Left renal pelvis (tissue), 4 donors: ENCODE data around the gene GLRA1. TPM values are rescaled to one million over a fixed set of nuclear protein-coding genes. Genes with fewer than 3 reads are reported as not detected.
A peak's percentile ranks its signal among the peaks of the same experiment; 100 is the strongest.

ENCODE experiments used
- DNase-seq, 4 donors: peaks; one replicate each; pipeline ENCODE4 v3.0.0-alpha.2; 2013; ENCODE audit warnings: low read depth in 4 of 4, low spot score in 3 of 4
- polyA plus RNA-seq, 4 donors: library from polyadenylated mRNA; unstranded; fragments of 120-200 nt; gene quantifications; one replicate each; pipeline ENCODE4 v1.2.1, GENCODE V29; 2013; ENCODE audit not compliant: insufficient read length in 4 of 4

GLRA1 gene
- polyA plus RNA-seq: not detected

DNA sequence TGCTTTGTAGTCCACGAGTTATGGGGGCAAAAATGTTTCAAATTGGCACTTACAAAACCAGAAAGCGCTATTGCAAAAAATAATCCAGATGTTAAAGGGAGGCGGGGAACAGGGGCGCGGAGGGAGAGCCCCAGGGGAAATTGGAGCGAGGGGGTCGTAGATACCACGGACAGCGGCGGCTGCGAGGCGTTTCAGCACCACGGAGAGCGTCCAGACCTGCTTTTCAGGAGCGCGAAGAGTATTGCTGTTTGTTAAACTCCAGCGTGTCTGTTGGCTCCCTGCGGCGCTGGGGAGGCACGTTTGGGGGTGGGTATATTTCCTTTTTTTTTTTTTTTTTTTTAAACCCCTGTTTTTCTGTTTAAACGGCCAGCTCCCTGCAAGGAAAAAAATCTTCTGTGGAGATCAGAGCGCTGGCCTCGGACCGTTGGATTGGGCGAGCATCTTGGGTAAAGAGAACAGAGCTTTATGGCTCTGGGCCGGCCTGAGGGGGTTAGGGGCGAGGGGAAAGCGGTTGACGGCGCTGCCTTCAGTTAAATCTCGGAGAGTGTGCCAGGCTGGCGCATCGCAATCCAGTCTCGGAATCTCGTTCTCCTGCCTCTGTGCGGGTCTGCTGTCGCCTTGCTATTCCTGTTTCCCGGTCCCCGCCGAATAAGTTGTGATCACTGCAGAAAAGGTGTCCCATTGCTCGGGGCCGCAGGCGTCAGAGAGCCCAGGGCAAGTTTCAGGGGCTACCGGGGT lies at the start of gene GLRA1:
TSS of gene GLRA1 (minus strand) at position 288 of the 738 bp plus-strand sequence. CDS start 302 bp downstream, outside the sequence.
- DNase-seq: peak; percentile 31 to 58 (median 38)

DNA sequence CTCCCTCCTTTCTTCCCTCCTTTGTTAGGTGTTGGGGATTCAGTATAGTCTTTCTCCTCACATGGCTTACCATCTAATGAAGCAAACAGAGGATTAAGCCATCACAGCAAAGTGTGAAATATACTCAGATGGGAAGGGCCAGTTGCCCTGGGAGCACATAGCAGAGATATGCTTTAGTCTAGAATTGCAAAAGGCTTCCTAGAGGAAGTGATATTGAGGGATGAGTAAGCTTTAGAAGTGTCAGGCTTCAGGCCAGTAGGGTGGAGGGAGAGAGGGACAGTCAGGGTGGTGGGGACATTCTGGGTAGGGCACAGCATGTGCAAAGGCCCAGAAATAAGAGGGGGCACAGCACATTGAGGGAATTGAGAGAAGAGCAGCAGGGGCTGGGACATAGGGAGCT lies 46.2 kb upstream of the GLRA1 start:
- DNase-seq: no peak

DNA sequence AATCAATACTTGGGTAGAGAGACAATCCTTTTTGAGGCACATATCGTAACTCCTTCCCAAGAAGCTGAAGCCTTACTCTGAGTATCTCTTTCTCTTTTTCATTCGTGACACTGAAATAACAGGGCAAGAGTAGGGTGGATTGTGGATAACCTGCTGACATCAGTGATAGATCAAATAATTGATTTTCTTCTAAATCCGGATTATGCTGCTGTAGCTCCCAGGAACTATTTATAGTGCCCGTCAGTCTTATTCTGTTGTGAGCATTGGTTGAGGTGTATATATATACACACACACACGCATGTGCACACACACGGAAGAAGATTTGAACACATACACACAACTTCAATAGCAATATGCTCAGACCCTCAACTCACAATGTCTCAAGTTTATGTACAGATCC lies 43.2 kb upstream of the GLRA1 start:
- DNase-seq: no peak

DNA sequence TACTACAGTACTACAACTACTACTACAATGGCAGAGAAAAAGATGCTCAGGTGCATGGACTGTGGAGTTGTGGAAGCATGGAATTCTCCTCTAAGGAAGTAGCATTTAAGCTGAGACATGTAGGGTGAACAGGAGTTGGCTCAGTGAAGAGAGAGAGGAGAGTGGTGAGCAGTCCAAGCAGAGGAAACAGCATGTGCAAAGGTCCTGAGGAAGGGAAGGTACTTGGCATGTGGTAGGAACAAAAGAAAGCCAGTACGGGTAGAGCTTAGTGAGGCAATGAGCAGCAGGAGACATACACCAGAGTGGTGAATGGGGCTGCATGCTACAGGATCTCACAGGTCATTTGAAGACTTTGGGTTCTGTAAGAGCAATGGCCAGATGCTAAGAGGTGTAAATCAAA lies 41.4 kb upstream of the GLRA1 start:
- DNase-seq: no peak

DNA sequence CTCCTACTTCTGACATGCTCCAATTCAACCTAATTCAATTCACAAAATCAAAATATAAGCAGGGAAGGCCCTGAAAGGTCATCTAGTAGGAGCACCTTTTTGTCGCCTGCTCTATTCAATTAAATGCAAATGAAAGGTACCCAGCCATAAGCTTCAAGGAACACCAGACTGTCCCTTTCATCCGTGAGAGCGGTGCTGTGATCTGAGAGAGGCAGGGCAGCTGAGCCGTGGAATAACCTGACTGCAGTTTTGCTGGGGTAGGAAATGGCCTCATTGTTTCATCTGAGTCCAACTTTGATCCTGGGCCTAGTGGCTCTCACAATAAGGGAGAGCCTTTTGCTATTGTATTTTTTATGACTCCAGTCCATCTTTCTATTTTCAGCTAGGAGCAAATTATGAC lies 39.8 kb upstream of the GLRA1 start:
- DNase-seq: no peak

DNA sequence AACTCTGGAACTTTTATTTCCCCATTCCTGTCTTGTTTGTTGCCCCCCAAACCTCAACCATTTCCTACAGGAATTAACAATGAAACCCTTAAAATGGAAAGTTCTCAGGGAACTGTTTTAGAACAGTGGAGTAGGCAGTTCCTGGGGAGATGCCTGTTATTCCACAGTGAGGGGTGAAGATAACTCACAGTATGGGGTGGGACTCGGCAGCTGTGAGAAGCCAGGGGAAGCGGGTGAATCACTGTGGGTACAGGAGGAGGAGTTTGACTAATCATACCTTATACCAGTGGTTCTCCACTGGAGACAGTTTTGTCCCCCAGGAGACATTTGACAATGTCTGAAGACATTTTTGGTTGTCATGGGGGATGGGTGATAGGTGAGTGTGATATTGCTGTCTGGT lies 36.9 kb upstream of the GLRA1 start:
- DNase-seq: no peak

DNA sequence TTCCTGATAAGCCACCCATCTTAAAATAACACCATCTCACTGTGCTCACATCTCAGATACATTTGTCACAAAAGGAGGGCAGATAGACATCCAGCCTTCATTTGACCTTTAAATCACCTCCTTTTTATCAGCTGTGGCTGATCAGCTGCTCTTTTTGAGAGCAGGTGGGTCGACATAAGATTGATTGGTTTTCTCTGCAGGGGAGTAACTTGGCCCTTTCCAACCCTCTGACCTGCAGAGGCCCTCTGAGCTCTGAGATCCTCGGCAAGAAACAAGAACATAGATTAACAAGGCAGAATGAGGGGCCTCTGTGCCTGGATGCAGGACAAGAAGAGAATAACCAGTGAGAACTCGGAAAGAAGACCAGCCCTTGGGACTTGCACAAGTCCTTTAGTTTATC lies 33.5 kb upstream of the GLRA1 start:
- DNase-seq: no peak

DNA sequence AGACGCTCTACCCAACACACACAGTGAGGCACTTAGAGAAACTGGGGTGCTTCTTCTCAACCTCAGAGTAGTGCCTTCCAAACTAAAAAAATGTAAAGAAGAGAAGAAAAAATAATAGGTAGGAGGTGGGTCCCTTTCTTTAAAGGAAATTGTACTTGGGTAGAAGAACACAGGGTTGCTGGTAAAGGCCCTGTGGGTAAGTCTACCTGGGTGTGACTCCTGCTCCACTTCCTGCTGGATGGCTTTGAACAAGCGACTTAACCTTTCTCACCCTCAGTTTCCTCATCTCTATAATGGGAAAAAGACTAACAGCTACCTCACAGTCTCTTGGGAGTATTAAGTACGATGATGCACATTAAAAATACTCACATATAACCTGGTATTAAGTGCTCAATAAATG lies 32.1 kb upstream of the GLRA1 start:
- no peak for DNase-seq

DNA sequence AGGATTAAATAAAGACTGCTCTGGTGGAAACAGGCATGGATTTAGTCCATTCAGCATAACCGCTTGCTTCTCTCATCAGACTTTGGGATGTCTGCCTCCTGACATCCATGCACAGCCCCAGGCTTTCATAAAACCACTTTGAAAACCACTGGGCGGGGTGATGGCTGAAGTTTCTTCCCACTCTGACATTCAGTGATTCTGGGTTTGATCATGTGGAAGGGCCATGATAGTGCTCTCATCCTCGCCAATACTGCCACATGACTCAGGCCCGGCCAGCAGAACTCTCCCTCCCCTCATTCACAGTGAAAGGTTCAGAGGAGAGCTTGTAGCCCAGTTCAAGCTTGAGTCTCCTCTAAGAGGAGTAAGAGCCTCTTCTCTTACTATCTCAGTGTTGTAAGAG lies 29.6 kb upstream of the GLRA1 start:
- DNase-seq: no peak

DNA sequence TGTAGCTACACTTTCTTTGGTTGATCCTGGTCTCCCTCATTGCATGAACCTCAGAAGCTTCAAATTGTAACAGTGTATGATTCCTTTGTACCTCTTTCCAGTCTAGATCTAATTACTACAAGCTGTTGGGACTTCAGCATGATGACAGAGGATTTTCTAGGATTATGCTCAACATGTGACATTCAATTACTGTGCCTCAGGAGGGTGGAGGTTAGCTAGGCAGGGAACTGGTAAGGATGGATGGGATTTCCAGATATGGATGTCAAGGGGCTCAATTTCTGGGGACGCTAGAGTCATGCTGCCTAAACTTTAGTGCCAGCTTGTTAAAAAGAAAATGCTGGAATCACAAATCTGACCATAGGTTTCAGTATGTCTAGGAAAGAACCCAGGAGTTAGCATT lies 29.2 kb upstream of the GLRA1 start:
- no peak for DNase-seq

DNA sequence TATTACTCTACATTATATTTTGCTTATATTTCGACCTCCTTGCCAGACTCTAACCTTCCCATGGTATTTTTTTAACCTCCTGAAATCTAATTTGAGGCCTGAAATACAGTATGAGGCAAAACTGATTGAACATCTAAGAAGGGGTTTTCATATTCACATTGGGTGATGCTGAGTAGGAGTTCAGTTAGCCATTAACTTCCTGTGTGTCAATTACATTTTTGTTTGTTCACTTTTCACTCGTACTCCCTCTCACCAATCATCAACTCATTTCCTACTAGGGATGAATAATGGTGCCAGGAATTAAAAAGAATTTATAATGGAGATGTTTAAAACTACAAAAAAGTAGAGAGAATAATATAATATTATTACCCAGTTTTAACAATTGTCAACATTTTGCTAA lies 27.6 kb upstream of the GLRA1 start:
- DNase-seq: no peak

DNA sequence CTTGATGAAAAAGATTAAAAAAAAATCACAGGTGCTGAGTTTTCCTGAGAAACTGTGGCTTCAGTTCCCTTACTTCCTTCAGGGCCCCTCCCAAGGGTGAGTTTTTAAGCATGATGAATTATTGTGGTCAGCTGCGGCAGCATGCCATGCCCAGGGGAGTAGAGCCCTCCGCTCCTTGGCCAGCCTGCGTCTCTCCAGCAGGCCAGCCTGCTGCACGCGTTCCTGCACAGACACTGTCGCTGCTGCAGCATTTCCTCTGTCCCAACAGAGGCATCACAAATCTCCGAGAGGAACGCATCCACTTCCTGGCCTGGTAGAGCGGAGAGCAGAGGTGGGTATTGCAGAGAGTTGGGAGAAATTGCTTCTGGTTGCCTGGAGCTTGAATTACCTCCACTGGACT lies 26.1 kb upstream of the GLRA1 start:
- DNase-seq: no peak

DNA sequence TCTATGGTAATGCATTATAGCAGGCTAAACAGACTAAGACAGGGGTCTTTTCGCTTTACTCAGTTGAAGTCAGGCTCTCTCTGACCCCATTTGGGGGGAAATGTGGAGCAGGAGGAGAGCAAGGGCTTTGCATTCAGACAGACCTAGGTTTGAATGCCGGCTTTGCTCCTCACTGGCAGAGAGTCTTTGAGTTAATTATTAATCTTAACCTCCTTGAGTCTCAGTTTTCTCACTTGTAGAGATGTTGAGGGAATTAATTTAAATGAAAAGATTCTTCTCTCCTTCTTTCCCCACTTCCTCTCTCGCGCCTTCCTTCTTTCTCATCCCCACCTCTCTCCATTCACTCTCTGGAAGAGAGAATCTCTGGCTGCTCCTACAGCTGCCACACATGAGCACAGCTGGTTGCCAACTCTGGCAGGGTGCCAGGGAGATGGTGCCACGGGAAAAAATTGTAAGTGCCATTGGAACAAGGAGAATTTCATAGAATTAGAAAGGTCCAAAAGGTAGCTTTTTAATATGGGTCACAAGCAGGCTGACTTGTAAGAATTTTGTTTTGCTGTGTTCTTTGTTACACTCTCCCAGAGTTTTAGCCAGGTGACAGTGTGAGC lies 25.2 kb upstream of the GLRA1 start:
- no peak for DNase-seq

DNA sequence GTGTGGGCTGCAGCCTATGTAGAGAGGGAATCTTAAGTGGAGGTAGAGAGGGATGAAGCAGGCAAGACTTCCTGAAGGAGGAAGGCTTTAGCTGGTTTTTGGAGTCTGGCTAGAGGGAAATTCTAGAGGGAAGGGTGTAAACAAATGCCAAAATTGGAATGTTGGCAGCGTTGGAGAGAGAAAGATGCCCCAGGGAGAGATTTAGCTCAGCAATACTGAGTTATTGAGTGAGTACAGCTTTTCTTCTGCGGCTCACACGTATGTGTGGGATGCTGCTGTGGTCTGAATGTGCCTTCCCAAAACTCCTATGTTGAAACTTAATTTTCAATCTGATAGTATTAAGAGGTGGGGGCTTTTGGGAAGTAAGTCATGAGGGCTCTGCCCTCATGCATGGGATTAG lies 24.5 kb upstream of the GLRA1 start:
- DNase-seq: no peak

DNA sequence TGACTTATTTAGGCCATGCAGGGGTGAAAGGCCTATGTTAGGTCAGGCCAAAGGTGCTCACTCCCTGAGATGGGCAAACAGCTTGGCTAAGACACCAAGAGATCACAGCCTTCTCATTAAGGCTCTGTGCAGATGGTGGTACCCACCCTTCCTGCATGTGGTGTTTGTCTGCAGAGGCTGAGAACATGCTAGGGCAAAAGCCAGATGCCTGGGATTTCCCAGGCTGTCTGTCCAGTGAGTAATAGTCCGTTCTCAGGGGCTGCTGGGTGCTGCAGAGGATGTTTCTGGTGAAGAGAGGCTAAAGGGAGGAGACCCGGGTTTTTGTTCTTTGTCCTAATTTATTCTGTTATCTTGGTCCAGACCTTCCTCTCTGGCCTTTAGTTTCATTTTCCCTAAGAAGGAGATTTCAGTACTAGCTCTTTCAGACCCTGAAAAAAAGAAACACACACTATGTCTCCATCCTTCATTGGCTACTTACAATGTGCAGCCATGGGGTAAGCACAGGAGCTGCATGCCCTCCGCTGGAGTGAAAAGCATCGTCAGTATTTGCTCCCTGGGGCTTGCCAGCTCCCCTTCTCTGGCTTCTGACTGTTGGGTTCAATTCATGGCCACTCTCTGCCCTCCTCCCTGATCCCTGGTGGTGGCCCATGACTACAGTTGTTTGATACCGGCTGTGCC lies 23.4 kb upstream of the GLRA1 start:
- DNase-seq: no peak

DNA sequence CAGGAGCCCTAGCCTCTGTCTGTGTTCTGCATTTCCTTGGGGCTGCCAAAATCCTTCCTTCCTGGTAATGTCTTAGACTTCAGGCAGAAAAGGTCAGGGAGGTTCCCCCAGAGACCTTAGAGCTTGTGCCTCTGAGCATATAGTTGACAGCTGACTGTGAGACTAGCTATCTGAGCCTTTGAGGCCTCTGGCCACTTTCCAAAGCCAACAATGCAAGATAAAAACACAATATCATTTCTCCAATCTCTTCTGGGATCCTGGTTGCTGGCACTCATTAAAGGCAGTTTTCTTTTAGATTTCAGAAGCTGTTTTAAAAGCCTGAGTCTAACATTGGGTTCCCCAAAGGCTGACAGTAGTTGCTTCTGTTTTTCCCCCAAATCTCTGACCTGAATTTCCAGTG lies 13.2 kb upstream of the GLRA1 start:
- DNase-seq: no peak

DNA sequence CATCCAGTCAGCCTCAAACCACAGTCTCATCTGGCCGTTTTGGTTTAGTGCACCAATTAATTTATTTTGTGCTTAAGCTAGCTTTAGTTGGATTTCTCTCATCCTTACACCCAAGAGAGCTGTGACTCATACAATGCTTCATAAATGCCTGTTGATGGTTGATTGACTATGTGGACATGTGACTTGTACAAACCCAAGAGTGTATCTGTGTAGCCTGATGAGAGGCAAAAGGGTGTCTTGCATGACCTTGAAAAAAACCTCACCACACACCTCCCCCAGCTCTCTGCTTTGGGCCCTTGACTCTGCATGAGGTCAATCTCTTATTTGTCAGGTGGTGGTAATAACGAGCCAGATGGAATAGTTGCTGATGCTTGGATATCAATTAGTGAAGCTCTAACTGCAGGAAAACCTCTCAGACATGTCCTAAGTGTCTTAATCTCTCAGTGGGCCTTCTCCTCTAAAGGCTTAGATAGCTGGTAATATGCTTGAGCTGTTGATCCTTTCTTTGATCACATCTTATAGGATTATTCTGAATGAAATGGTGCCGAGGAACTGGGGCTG lies 10.6 kb upstream of the GLRA1 start:
- no peak for DNase-seq

DNA sequence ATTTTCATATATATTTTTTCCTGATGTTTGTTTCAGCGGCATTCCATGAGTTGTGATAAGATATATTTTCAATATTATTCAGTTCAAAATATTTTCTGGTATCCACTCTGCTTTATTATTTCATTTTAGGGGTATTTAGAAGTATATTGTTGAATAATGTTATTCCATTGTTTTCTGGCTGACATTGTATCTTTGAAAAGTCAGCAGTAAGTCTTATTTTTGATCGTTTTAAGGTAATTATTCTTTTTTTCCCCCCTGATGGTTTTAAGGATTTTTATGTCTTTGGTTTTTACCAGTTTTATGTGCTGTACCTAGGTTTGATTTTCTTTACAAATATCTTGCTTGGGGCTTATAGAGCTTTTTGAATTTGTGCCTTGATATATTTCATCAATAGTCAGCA lies 6.6 kb upstream of the GLRA1 start:
- no peak for DNase-seq

DNA sequence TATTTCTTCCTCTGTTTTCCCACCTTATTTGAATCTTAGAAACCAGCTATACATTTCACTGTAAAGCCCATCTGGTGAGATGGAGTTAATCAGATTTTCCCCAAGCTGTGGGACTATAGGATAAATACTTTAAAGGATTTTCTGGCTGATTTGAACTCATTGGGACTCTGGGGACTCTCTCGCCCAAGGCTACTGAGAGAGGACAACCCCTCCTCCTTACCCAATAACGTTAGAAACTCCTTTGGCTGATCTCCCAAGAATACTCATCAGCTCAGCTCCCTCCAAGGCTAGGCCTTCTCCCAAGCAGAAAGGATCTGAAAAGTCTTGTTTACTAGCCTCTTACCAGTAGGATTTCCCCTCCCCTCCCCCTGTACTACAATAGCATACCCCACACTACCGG lies 1.5 kb upstream of the GLRA1 start:
- no peak for DNase-seq

DNA sequence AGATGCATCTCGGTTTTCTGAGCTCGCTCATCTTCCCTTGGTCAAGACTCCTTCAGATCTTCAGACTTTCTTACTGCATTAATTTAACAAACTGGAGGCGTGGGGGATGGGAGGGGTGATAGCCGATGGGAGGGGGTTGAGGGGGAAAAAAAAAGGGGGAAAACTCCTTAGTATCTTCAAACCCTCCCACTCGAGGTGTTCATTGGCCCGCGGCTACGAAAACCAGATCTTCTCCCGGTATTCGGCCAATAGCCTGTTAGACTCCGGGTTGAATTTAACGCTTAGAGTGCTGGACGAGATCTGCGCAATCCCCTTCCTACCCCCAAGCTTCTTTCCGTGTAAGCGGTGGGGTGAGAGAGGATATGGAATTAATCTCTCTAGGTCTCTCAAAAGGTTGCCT lies 689 bp upstream of the GLRA1 start:
- no peak for DNase-seq

DNA sequence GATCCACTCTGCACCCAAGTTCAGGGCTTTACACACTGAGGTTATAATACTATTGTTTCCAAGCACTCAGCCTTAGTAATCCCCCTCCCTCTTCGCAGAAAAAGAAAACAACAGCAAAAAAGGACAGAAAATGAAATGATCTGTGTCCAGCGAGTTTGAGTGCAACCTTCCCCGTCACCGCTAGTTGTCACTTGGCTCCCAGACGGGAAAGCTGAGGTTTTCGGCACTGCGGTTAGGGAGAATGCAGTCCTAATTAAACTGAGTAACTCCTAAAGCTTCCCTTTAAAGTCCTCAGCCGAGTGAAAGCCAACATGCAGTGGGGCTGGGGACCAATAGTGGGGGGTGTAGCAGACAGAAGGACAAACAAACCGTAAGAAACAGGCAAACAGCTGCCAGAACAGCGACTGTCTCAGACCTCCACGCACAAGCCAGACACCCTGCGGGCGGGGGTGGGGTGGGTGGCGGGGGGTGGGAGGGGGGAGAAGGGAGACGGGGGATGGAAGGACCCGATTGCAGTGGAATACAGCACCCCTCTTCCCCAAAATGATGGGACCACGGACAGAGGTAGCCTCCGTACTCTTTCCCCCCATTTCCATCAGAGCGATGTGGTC lies 680 bp downstream of the GLRA1 start:
- no peak for DNase-seq
